Right lobe of liver (tissue), 6 donors: Measurements from ENCODE around the gene TMPRSS7. TPM values are rescaled to one million over a fixed set of nuclear protein-coding genes. Genes with fewer than 3 reads are reported as not detected.

Source experiments
- ATAC-seq, 4 donors: fragments of 200-7000 bp; cut with Tn5 transposase; one replicate each; pipeline ENCODE4 v1.9.1; 2020; ENCODE audit warnings: mild to moderate bottlenecking in 4 of 4, moderate library complexity in 4 of 4
- DNase-seq, 3 donors: peaks; one replicate each; pipeline ENCODE4 v3.0.0-alpha.2; 2020
- H3K27ac ChIP-seq, 3 donors: fragments of 200-600 bp; one replicate each; pipeline ENCODE4 v1.8.0; 2022
- H3K27me3 ChIP-seq, 2 donors: fragments of 200-600 bp; one replicate each; pipeline ENCODE4 v1.8.0; 2022
- H3K36me3 ChIP-seq, 4 donors: fragments of 200-600 bp; sonication (generic) in 1 of 4; one replicate each; pipeline versions ENCODE4 v1.5.1 to v1.8.0; 2017 to 2022; ENCODE audit warnings: control low read depth in 1 of 4
- H3K4me1 ChIP-seq, 4 donors: fragments of 200-600 bp; sonication (generic) in 1 of 4; one replicate each; pipeline versions ENCODE4 v1.5.1 to v1.8.0; 2017 to 2022; ENCODE audit warnings: control low read depth in 1 of 4
- H3K4me3 ChIP-seq, 3 donors: fragments of 200-600 bp; one replicate each; pipeline ENCODE4 v1.8.0; 2022
- H3K9me3 ChIP-seq, 4 donors: fragments of 200-600 bp; sonication (generic) in 1 of 4; one replicate each; pipeline versions ENCODE4 v1.5.1 to v1.8.0; 2017 to 2022; ENCODE audit warnings: control low read depth in 1 of 4
- POLR2A ChIP-seq: fragments of 450-650 bp; IDR thresholded peaks from one replicate; pipeline ENCODE4 v1.6.1; 2017; ENCODE audit warnings: antibody characterized with exemption, mild to moderate bottlenecking
- WGBS: methylation state at CpG from one replicate; pipeline ENCODE4 v1.1.6; 2018; ENCODE audit warnings: low coverage, low lambda C conversion rate; ENCODE audit not compliant: insufficient coverage; ENCODE audit errors: missing lambda C conversion rate; 5-methylcytosine and 5-hydroxymethylcytosine counted together
- intact Hi-C, 2 donors: fragments of 100-400 bp; cut with DNase I; formaldehyde crosslinking; loops; one replicate each; pipeline versions ENCODE4 v1.11.2 to v1.14.1; 2022
- total RNA-seq, 6 experiments: library from RNA; depleted of rRNA in 2 of 6; stranded (reverse); fragments of >200 nt in 2 of 6; fragmentation: NEBNext Ultra II Directional in 3 of 6; extraction: Animal tissue kit (Norgen Biotek cat#: 25700) in 3 of 6; gene quantifications; one replicate each; pipeline versions ENCODE4 v1.1.0 to v1.2.4, GENCODE V29; 2016 to 2023
- TF ChIP-seq, protein P1 (sequence below), 4 donors: fragments of 200-600 bp in 3 of 4; fragments of 450-650 bp in 1 of 4; IDR thresholded peaks; one replicate each; pipeline versions ENCODE4 v1.5.1 to v1.8.0; 2016 to 2022; ENCODE audit warnings: antibody characterized with exemption in 4 of 4, mild to moderate bottlenecking in 2 of 4
- donor health status: DM: no; HTN: yes; CAD: no.
- donor health status: DM: no; HTN: no; CAD: no.
- donor health status: DM: no; HTN: no; CAD: no.
- donor health status: DM: no; HTN: yes; CAD: no.
- donor health status: DM: no; HTN: yes; CAD: no.

Gene TMPRSS7
- total RNA-seq, 6 experiments from 2014 or later = not detected

GRCh38 chr3:112119962-112120836 lies 85.7 kb downstream of the TMPRSS7 start:
- H3K27me3 ChIP-seq = no peaks in the 10 kb centered on the region
- H3K9me3 ChIP-seq = peaks cover 0 to 4% (median 0%) of the 10 kb centered on the region in 4 donors
- no peak for DNase-seq
- H3K4me1 ChIP-seq = peaks cover 0 to 10% (median 0%) of the 10 kb centered on the region in 4 donors
- no peak for ATAC-seq
- intact Hi-C loops = no loop called here
- no peak overlapping the region for H3K27ac ChIP-seq
- TF ChIP-seq, protein P1, sequence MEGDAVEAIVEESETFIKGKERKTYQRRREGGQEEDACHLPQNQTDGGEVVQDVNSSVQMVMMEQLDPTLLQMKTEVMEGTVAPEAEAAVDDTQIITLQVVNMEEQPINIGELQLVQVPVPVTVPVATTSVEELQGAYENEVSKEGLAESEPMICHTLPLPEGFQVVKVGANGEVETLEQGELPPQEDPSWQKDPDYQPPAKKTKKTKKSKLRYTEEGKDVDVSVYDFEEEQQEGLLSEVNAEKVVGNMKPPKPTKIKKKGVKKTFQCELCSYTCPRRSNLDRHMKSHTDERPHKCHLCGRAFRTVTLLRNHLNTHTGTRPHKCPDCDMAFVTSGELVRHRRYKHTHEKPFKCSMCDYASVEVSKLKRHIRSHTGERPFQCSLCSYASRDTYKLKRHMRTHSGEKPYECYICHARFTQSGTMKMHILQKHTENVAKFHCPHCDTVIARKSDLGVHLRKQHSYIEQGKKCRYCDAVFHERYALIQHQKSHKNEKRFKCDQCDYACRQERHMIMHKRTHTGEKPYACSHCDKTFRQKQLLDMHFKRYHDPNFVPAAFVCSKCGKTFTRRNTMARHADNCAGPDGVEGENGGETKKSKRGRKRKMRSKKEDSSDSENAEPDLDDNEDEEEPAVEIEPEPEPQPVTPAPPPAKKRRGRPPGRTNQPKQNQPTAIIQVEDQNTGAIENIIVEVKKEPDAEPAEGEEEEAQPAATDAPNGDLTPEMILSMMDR (IDR thresholded peaks at IDR 0.05) = no peak
- no peak for TF ChIP-seq POLR2A
- no peaks in the 10 kb centered on the region for H3K36me3 ChIP-seq
- H3K4me3 ChIP-seq = no peak overlapping the region
- 29% methylated on average over 9 of the region's 9 CpGs for WGBS

- DNase-seq (no peak), ATAC-seq (peak in 2 of 4 donors; percentile 27 to 40)
- TF ChIP-seq, protein P1 (IDR thresholded peaks at IDR 0.05) = no peak
- TF ChIP-seq POLR2A = no peak
- Histone ChIP-seq H3K9me3 (peaks cover 0 to 4% (median 0%) of the 10 kb centered on the region in 4 donors), H3K36me3 (no peaks in the 10 kb centered on the region), H3K27ac (no peak overlapping the region), H3K4me3 (no peak overlapping the region), H3K27me3 (no peaks in the 10 kb centered on the region), H3K4me1 (peaks cover 0 to 5% (median 0%) of the 10 kb centered on the region in 4 donors)
- intact Hi-C loops = no loop called here
- 47% methylated on average over 2 of the region's 2 CpGs for WGBS
Observed at GRCh38 chr3:112121577-112122547, 87.3 kb downstream of the TMPRSS7 start.

DNA sequence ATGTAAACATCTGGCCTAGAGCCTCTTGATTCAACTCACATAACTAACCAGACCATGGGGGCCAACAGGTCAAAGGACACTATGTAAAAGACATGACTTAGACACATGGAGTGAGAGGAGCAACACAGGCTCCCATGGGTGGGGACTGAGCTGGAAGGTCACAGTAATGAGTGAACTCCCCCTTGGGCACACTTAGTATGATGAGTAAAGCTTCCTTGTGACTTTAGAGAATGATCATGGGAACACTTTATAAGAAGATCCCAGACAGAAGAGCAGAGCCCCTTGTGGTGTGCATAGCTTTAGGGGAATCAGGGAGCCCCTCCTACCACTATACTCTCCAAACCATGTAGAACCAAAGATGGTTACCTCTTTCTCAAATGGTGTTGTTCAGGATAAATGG lies 88.3 kb downstream of the TMPRSS7 start:
- Histone ChIP-seq H3K36me3 (no peaks in the 10 kb centered on the region), H3K4me1 (peaks cover 0 to 5% (median 0%) of the 10 kb centered on the region in 4 donors), H3K27me3 (no peaks in the 10 kb centered on the region), H3K4me3 (no peak overlapping the region), H3K9me3 (peaks cover 0 to 4% (median 0%) of the 10 kb centered on the region in 4 donors), H3K27ac (no peak overlapping the region)
- TF ChIP-seq POLR2A = no peak
- TF ChIP-seq, protein P1 (IDR thresholded peaks at IDR 0.05) = no peak
- intact Hi-C loops = no loop called here
- ATAC-seq (no peak), DNase-seq (no peak)

- WGBS = 57% methylated on average over 2 of the region's 2 CpGs
- no peaks in the 10 kb centered on the region for H3K27me3 ChIP-seq
Observed at GRCh38 chr3:112123548-112123947, 89.0 kb downstream of the TMPRSS7 start.

More at GRCh38 chr3:112123548-112123947, 89.0 kb downstream of the TMPRSS7 start:
- ATAC-seq (no peak), DNase-seq (no peak)
- Histone ChIP-seq H3K27ac (no peak overlapping the region), H3K4me3 (no peak overlapping the region), H3K9me3 (peaks cover 0 to 4% (median 0%) of the 10 kb centered on the region in 4 donors), H3K4me1 (peaks cover 0 to 5% (median 0%) of the 10 kb centered on the region in 4 donors), H3K36me3 (no peaks in the 10 kb centered on the region)
- no peak for TF ChIP-seq POLR2A
- TF ChIP-seq, protein P1 (IDR thresholded peaks at IDR 0.05) = no peak
- intact Hi-C loops = no loop called here
